Bronchial epithelial cell (primary cell): Measurements from ENCODE around the gene RAD21L1. TPM values are rescaled to one million over a fixed set of nuclear protein-coding genes. Genes with fewer than 3 reads are reported as not detected.

Experiments
- DNase-seq: peaks from one replicate; pipeline ENCODE4 v3.0.0-alpha.2; 2010; ENCODE audit warnings: low read depth
- FAIRE-seq: peaks from 2 replicates; lab custom pipeline; 2011; peaks lifted over from hg19 to GRCh38; lab: Jason Lieb, UNC
- H3K27me3 ChIP-seq: 2 replicates; pipeline ENCODE4 v1.5.1; 2011; ENCODE audit warnings: low read length; ENCODE audit not compliant: control insufficient read depth, insufficient read depth
- H3K36me3 ChIP-seq: 2 replicates; pipeline ENCODE4 v1.5.1; 2011; ENCODE audit warnings: low read length; ENCODE audit not compliant: control insufficient read depth, insufficient read depth
- H3K4me3 ChIP-seq: 2 replicates; pipeline ENCODE4 v1.5.1; 2011; ENCODE audit warnings: mild to moderate bottlenecking, low read depth, low read length, control low read depth
- total RNA-seq: library from RNA; depleted of rRNA; stranded (reverse); fragments of >200 nt; gene quantifications from 2 replicates; pipeline ENCODE4 v1.2.1, GENCODE V29; 2014
- TF ChIP-seq, protein P1 (sequence below): IDR thresholded peaks from 2 replicates; pipeline ENCODE4 v1.5.1; 2011; ENCODE audit warnings: mild to moderate bottlenecking, moderate library complexity, low read length, control low read depth, inconsistent platforms; ENCODE audit not compliant: insufficient read depth, severe bottlenecking

Gene RAD21L1
- total RNA-seq, 1 donor from 2014 or later: under 0.01 TPM

DNA sequence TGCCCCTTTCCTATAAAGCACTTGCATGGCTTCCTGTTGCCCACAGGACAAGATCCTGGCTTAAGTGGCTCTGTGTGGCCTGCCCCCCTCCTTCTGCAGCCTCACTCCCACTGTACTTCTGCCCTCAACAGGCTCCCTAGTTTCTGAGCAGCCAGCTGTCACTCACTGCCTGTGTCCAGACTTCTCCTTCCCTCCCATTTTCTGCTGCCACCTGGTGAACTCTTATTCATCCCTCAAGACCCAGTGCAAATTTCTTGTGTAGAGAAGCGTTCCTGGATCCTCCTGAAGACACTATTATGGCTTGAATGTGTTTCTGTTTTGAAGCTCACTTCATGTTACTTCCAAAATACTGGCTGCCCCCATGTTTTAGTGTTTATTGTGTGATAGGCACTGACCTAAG, 66.8 kb downstream of the RAD21L1 start:
- no peak for DNase-seq
- FAIRE-seq: no peak
- no peak overlapping the region for H3K4me3 ChIP-seq
- no peaks in the 10 kb centered on the region for H3K27me3 ChIP-seq
- TF ChIP-seq, protein P1, sequence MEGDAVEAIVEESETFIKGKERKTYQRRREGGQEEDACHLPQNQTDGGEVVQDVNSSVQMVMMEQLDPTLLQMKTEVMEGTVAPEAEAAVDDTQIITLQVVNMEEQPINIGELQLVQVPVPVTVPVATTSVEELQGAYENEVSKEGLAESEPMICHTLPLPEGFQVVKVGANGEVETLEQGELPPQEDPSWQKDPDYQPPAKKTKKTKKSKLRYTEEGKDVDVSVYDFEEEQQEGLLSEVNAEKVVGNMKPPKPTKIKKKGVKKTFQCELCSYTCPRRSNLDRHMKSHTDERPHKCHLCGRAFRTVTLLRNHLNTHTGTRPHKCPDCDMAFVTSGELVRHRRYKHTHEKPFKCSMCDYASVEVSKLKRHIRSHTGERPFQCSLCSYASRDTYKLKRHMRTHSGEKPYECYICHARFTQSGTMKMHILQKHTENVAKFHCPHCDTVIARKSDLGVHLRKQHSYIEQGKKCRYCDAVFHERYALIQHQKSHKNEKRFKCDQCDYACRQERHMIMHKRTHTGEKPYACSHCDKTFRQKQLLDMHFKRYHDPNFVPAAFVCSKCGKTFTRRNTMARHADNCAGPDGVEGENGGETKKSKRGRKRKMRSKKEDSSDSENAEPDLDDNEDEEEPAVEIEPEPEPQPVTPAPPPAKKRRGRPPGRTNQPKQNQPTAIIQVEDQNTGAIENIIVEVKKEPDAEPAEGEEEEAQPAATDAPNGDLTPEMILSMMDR: no peak
- H3K36me3 ChIP-seq: no peaks in the 10 kb centered on the region

DNA sequence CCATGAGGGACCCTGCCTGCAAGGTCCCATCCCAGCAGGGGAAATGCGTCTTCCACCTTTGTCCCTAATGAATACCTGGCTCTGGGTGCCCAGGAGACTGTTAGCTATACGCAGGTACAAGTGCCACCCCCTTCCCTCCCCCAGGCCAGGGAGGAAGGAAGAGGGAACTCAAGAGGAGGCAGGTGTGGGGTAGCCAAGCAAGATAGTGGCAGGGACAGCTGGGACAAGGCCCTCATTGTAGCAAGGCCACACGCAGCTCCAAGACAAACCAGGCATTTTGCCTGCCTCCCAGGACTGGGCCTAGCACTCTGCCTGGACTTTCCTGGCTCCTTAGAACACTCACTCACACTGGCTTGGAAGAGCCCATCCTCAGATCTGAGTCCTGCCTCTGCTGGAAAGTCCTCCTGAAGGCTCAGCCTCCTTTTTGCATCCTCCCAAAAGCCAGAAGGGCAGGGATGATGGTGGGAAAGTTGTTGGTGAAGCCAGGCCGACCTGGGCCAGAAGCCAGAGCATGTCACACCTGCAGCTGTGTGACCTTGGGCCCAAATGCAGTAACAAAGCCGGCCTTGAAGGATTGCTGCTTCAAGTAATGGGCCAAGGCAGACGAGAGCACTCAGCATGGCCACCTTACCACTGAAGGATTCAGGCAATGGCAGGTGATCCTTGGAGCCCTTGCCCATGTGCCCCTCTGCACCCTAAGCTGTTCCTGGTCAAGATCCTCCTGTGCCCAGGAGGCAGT, 68.0 kb downstream of the RAD21L1 start:
- DNase-seq (no peak), FAIRE-seq (peak; percentile 90)
- TF ChIP-seq, protein P1: no peak

DNA sequence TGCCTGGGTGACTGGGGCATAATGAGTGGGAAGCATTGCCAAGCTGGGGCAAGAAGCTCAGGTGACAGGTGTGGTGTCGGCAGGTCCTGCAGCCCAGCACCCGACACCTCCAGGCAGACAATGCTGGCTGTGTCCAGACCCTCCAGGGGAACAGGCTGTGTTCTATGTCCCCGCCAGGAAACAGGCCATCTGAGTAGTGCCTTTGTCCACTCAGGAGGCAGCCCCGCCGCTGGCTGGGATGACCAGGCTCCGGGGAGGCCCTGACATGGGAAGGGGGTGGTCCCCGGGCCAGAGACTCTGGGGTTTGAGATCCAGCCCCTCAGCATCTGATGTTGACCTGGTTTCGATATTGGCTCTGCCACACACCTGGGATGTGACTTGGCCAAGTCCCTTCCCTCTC, 68.7 kb downstream of the RAD21L1 start:
- FAIRE-seq (no peak), DNase-seq (no peak)
- no peaks in the 10 kb centered on the region for H3K36me3 ChIP-seq
- no peak overlapping the region for H3K4me3 ChIP-seq
- TF ChIP-seq, protein P1: no peak
- H3K27me3 ChIP-seq: no peaks in the 10 kb centered on the region

More for the DNA sequence above, 68.0 kb downstream of the RAD21L1 start:
- Histone ChIP-seq H3K36me3 (no peaks in the 10 kb centered on the region), H3K4me3 (no peak overlapping the region), H3K27me3 (no peaks in the 10 kb centered on the region)

DNA sequence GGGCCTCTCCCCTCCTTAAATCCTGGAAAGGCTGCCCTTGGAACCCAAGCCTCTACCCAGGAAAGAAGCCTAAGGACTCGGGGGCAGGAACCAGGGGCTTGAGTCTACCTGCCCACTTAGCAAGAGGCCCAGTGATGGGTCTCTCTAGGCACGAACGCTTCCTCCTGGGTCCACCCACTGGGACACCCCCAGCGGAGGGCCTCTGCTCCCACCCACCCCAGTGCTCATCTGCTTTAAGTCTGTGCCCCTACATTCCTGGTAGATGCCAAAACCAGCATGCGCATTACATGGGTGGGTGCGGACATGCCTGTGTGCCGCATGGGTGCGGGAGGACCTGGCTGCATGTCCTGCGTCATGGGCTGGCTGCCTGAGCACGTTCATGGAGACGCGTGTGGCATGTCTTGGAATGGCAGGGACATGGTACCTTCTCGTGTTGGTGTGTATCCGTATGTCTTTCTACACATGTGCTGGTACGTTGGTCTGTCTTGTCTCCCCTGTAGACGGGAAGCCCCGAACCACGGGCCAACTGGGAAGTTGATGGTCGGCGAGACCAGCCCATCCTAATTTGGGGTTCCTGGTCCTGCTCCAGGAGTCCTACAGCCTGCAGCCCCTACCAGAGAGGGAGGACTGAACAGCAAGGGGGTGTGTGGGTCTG, 69.6 kb downstream of the RAD21L1 start:
- no peaks in the 10 kb centered on the region for H3K36me3 ChIP-seq
- peak; percentile 80 for FAIRE-seq

DNA sequence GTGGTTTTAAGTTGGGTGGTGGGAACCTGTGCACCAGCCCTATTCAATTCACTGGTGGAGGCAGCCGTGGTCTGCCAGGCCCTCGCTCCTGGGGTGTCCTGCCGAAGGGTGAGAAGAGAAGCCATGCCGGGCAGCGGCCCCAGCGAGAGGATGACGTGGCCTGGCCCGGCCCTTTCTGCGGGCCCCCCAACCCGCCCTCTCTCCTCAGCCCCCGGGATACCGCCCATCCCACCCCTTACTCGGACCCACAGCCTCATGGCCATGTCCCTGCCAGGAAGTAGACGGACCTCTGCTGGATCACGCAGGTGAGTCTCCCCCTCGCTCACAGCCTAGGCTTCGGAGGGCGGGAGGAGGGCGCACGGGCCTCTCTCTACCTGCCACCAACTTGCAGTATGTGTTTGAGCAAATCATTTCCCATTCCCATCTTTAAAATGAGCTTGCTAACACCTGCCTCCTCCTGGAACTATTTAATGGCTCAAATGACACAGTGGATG, 70.3 kb downstream of the RAD21L1 start:
- no peaks in the 10 kb centered on the region for H3K36me3 ChIP-seq
- TF ChIP-seq, protein P1: no peak
- H3K4me3 ChIP-seq: no peak overlapping the region
- H3K27me3 ChIP-seq: no peaks in the 10 kb centered on the region
- FAIRE-seq (no peak), DNase-seq (no peak)

More for the DNA sequence above, 69.6 kb downstream of the RAD21L1 start:
- H3K27me3 ChIP-seq: no peaks in the 10 kb centered on the region
- TF ChIP-seq, protein P1: no peak
- no peak overlapping the region for H3K4me3 ChIP-seq
- no peak for DNase-seq
